ENCODE results near the gene HIVEP3.

- TF ChIP-seq CTCF (conservative IDR thresholded peaks at IDR 0.05; ENCODE audit: low read length) (no peak), EZH2phosphoT487 (IDR thresholded peaks at IDR 0.05; ENCODE audit: borderline replicate concordance) (no peak)
These were observed 259.6 kb downstream of the HIVEP3 start for GRCh38 chr1:41659159-41659495.

Data from Loucy (cell line).